ENCODE measurements around the gene COG7. TPM values are rescaled to one million over a fixed set of nuclear protein-coding genes. Genes with fewer than 3 reads are reported as not detected.

Gene COG7
- total RNA-seq, 1 experiment from 2014 or later, result 13.5 TPM

DNA sequence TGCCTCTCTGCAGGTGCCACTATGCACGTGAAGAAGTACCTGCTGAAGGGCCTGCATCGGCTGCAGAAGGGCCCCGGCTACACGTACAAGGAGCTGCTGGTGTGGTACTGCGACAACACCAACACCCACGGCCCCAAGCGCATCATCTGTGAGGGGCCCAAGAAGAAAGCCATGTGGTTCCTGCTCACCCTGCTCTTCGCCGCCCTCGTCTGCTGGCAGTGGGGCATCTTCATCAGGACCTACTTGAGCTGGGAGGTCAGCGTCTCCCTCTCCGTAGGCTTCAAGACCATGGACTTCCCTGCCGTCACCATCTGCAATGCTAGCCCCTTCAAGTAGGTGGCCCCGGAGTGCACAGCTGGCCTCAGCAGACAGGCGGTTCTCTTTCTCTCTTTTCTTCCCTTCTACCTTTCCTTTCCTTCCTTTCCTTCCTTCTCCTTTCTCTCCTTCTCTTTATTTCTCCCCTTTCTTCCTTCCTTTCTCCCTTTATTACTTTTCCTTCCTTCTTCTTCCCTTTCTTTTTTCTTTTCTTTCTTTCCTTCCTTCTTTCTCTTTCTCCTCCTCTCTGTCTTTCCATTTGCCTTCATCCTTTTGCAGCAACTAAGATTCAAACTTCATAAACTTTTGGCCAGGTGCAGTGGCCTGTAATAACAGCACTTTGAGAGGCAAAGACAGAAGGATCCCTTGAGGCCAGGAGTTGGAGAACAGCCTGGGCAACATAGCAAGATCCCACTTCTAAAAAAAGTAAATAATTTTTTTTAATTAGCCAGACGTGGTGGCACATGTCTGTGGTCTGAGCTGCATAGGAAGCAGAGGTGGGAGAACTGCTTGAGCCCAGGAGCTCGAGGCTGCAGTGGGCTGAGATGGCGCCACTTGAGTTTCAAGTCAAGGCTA is 104.2 kb downstream of the COG7 start:
- ATAC-seq, result no peak
- POLR2A ChIA-PET (ENCODE audit: unreplicated experiment), result no interaction called here

DNA sequence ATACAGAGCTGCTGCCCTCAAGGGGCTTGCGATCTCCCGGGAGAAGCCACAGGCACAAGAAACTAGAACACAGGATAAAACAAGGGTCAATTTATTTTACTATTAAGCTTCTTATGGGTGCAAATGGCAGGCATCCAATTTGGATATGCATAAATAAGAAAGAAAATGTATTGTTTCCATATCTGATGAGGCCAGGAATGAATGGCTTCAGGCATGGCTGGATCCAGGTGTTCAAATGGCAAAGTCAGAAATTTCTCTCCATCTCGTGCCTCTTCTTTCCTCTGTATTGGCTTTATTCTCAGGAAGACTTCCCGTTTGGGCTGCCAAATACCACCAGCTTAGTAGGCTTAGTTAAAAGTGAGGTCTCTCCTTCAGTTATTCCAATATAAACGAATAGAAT is 107.8 kb downstream of the COG7 start:
- no peaks in the 10 kb centered on the region for H3K79me2 ChIP-seq (ENCODE audit: low read length)
- ATAC-seq, result no peak
- H3K9me3 ChIP-seq (ENCODE audit: low read length), result no peaks in the 10 kb centered on the region
- no peaks in the 10 kb centered on the region for H3K36me3 ChIP-seq (ENCODE audit: low read depth, low read length)
- intact Hi-C loops (cut with micrococcal nuclease), result no loop called here
- no peak overlapping the region for H3K4me2 ChIP-seq (ENCODE audit: low read length)
- H3K9me2 ChIP-seq (replicated peaks; ENCODE audit: low read length), result no peaks in the 10 kb centered on the region
- TF ChIP-seq EZH2phosphoT487 (IDR thresholded peaks at IDR 0.05; ENCODE audit: borderline replicate concordance, low read length), result no peak
- H3K27ac ChIP-seq (ENCODE audit: low read length), result no peak overlapping the region
- no peaks in the 10 kb centered on the region for H3F3A ChIP-seq (ENCODE audit: low read length, unreplicated experiment)
- CTCF ChIA-PET, result interaction anchor here (0.6 kb wide), 1 partner anchor 41 kb away, joined by 4 read pairs; no protein-coding TSS in a partner anchor
- H3K27me3 ChIP-seq (ENCODE audit: low read length), result no peaks in the 10 kb centered on the region
- no peak overlapping the region for H2AFZ ChIP-seq (ENCODE audit: low read length)
- POLR2A ChIA-PET (ENCODE audit: unreplicated experiment), result no interaction called here
- no peak overlapping the region for H3K9ac ChIP-seq (ENCODE audit: low read length)
- no peak overlapping the region for H3K4me3 ChIP-seq (ENCODE audit: low read length)
- no peak for DNase-seq
- no TSS peak for BruUV-seq (replicated peaks)
- no peaks in the 10 kb centered on the region for H4K20me1 ChIP-seq (ENCODE audit: low read length)
- no peaks in the 10 kb centered on the region for H3K4me1 ChIP-seq (ENCODE audit: insufficient read depth, low read length)

More for the DNA sequence above, 104.2 kb downstream of the COG7 start:
- intact Hi-C loops (cut with micrococcal nuclease), result no loop called here
- no peak overlapping the region for H2AFZ ChIP-seq (ENCODE audit: low read length)
- H3K9me2 ChIP-seq (replicated peaks; ENCODE audit: low read length), result no peaks in the 10 kb centered on the region
- H3K9me3 ChIP-seq (ENCODE audit: low read length), result no peaks in the 10 kb centered on the region
- no peaks in the 10 kb centered on the region for H3K4me1 ChIP-seq (ENCODE audit: insufficient read depth, low read length)
- no peaks in the 10 kb centered on the region for H3K79me2 ChIP-seq (ENCODE audit: low read length)
- no peak overlapping the region for H3K27ac ChIP-seq (ENCODE audit: low read length)
- DNase-seq, result no peak
- H3K4me3 ChIP-seq (ENCODE audit: low read length), result no peak overlapping the region
- no peak overlapping the region for H3K9ac ChIP-seq (ENCODE audit: low read length)
- no TSS peak for BruUV-seq (replicated peaks)
- no peaks in the 10 kb centered on the region for H3F3A ChIP-seq (ENCODE audit: low read length, unreplicated experiment)
- H3K4me2 ChIP-seq (ENCODE audit: low read length), result no peak overlapping the region
- H4K20me1 ChIP-seq (ENCODE audit: low read length), result no peaks in the 10 kb centered on the region
- CTCF ChIA-PET, result no interaction called here
- H3K36me3 ChIP-seq (ENCODE audit: low read depth, low read length), result no peaks in the 10 kb centered on the region
- no peaks in the 10 kb centered on the region for H3K27me3 ChIP-seq (ENCODE audit: low read length)
- TF ChIP-seq EZH2 (IDR thresholded peaks at IDR 0.05; ENCODE audit: low read length, unreplicated experiment), result no peak
- no peak for TF ChIP-seq EZH2phosphoT487 (IDR thresholded peaks at IDR 0.05; ENCODE audit: borderline replicate concordance, low read length)
- TF ChIP-seq, protein P1, sequence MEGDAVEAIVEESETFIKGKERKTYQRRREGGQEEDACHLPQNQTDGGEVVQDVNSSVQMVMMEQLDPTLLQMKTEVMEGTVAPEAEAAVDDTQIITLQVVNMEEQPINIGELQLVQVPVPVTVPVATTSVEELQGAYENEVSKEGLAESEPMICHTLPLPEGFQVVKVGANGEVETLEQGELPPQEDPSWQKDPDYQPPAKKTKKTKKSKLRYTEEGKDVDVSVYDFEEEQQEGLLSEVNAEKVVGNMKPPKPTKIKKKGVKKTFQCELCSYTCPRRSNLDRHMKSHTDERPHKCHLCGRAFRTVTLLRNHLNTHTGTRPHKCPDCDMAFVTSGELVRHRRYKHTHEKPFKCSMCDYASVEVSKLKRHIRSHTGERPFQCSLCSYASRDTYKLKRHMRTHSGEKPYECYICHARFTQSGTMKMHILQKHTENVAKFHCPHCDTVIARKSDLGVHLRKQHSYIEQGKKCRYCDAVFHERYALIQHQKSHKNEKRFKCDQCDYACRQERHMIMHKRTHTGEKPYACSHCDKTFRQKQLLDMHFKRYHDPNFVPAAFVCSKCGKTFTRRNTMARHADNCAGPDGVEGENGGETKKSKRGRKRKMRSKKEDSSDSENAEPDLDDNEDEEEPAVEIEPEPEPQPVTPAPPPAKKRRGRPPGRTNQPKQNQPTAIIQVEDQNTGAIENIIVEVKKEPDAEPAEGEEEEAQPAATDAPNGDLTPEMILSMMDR (conservative IDR thresholded peaks at IDR 0.05; ENCODE audit: low read depth, low read length), result no peak; the same call in 1 of the 2 replicates

DNA sequence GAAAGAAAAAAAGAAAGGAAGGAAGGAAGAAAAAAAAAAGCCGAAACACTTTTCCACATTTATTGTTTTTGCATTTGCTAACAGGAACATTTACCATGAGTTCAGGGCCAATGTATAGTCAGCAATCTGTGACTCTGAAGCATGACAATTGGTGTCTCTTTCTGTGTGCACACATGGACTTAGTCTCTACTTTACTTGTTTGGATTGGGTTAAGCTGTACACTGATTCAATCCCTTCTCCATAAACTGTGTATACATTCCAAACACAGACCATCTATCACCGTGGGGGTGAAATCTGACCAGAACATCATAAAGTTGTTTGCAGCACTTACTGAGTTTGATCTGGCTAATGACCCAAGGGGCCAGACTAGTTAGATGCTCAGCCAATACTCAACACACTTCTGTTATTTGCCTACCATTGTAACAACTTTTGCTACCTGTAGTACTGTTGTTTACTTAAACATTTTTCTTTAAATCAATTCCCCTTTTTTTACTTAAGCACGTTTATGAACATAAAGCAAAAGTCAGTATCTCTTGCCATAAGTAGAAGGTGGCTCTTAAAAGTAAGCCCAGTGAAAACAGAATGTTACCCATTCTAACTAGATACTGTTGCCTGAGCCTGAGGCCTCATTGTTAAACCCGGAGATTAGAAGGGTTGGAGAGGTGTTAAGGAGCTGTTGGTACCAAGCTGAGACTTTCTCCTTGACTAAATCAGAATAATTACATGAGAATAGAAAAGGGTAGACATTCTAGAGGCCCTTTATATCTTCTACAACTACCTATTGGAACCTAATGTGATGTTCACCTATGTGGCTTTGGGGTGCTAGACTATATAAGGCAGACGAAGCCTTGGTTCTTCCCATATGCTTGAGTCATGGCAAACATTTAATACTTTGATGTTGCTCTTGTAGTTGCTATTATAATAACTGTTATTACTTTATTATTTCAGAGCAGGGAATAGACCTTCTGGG is 109.1 kb downstream of the COG7 start:
- no TSS peak for BruUV-seq (replicated peaks)
- DNase-seq (no peak), ATAC-seq (peak; percentile 42; the same call in 1 of the 2 replicates)

More for the DNA sequence above, 109.1 kb downstream of the COG7 start:
- ChIA-PET CTCF (no interaction called here), POLR2A (ENCODE audit: unreplicated experiment) (no interaction called here)
- Histone ChIP-seq H3K9ac (ENCODE audit: low read length) (no peak overlapping the region), H3F3A (ENCODE audit: low read length, unreplicated experiment) (no peaks in the 10 kb centered on the region), H3K27me3 (ENCODE audit: low read length) (no peaks in the 10 kb centered on the region), H3K4me3 (ENCODE audit: low read length) (no peak overlapping the region), H3K9me3 (ENCODE audit: low read length) (no peaks in the 10 kb centered on the region), H3K27ac (ENCODE audit: low read length) (no peak overlapping the region), H4K20me1 (ENCODE audit: low read length) (no peaks in the 10 kb centered on the region), H3K9me2 (replicated peaks; ENCODE audit: low read length) (no peaks in the 10 kb centered on the region), H3K4me2 (ENCODE audit: low read length) (no peak overlapping the region), H2AFZ (ENCODE audit: low read length) (no peak overlapping the region), H3K79me2 (ENCODE audit: low read length) (no peaks in the 10 kb centered on the region), H3K36me3 (ENCODE audit: low read depth, low read length) (no peaks in the 10 kb centered on the region), H3K4me1 (ENCODE audit: insufficient read depth, low read length) (no peaks in the 10 kb centered on the region)
- intact Hi-C loops (cut with micrococcal nuclease), result no loop called here
- TF ChIP-seq EZH2 (IDR thresholded peaks at IDR 0.05; ENCODE audit: low read length, unreplicated experiment), result no peak
- TF ChIP-seq EZH2phosphoT487 (IDR thresholded peaks at IDR 0.05; ENCODE audit: borderline replicate concordance, low read length), result no peak
- TF ChIP-seq, protein P1 (conservative IDR thresholded peaks at IDR 0.05; ENCODE audit: low read depth, low read length), result no peak
